Erythroblast (primary cell): ENCODE measurements around the gene PPP1R3E.

Source experiments
- GATA1 ChIP-seq: IDR thresholded peaks from 2 replicates; pipeline ENCODE4 v1.6.1; 2011; ENCODE audit warnings: low read depth, mild to moderate bottlenecking, control low read depth, low read length, moderate library complexity
- POLR2A ChIP-seq: IDR thresholded peaks from 2 replicates; pipeline ENCODE4 v1.6.1; 2011; ENCODE audit warnings: mild to moderate bottlenecking, low read length

DNA sequence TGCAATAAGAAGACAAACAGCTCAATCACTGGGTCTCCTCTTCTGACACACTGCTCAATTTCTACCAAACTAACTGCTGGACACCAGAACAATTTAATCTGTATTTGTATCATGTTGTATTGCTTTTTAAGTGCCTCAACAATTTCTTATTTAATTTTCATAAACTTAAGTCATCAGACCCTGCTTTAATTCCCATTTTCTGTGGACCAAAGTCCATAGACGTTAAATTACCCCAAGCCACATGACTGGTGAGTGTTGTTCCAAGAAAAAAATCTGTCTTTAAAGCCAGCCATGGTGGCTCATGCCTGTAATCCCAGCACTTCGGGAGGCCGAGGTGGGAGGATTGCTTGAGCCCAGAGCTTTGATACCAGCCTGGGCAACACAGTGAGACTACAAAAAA is 25.5 kb downstream of the PPP1R3E start:
- TF ChIP-seq POLR2A = no peak
- TF ChIP-seq GATA1 = no peak
